OCI-LY1 (cell line): ENCODE data around the gene STK31.

ENCODE experiments used
- CTCF ChIP-seq: fragments of 200-600 bp; sonication (generic), shearing (Covaris generic); IDR thresholded peaks from 2 replicates; pipeline ENCODE4 v1.5.1; 2017; ENCODE audit warnings: mild to moderate bottlenecking, antibody characterized with exemption, low read length, moderate library complexity, mixed read lengths
- EZH2 ChIP-seq: fragments of 200-600 bp; sonication (generic), shearing (Covaris generic); IDR thresholded peaks from 2 replicates; pipeline ENCODE4 v1.8.0; 2017; ENCODE audit warnings: borderline replicate concordance, mixed run types, mild to moderate bottlenecking, antibody characterized with exemption, low read length, moderate library complexity, mixed read lengths

- TF ChIP-seq CTCF (no peak), EZH2 (no peak)
These were observed 100.1 kb downstream of the STK31 start for GRCh38 chr7:23810099-23810498.
